A549 (cell line): ENCODE data around the gene PTBP2. TPM values are rescaled to one million over a fixed set of nuclear protein-coding genes. Genes with fewer than 3 reads are reported as not detected.
"Not testable (repeated sequence)": the region's sequence is repeated elsewhere in the genome, so short reads cannot be mapped to it uniquely, and the experiment has no call there.

Experiments used
- ATAC-seq, 2 experiments: fragments of 200-7000 bp in 1 of 2; fragments of >200 bp in 1 of 2; cut with Nextera tagmentation in 1 of 2; cut with Tn5 transposase in 1 of 2; 3 replicates each; pipeline versions ENCODE4 v1.8.0 to v1.9.1; 2018 to 2020; ENCODE audit warnings: mild to moderate bottlenecking in 1 of 2, moderate library complexity in 1 of 2
- CTCF ChIA-PET: fragments of 300-600 bp; sonication (Branson Sonifier 250); formaldehyde crosslinking; extraction: SDS; loops from one replicate; lab custom pipeline; 2021; ENCODE audit warnings: antibody characterized with exemption, inconsistent platforms; lab: Yijun Ruan, JAX
- POLR2A ChIA-PET: fragments of 350-600 bp; formaldehyde crosslinking; extraction: SDS; loops from one replicate; lab custom pipeline; 2021; ENCODE audit warnings: antibody characterized with exemption, inconsistent platforms; lab: Yijun Ruan, JAX
- DNase-seq, 2 experiments: peaks; one replicate each; pipeline versions ENCODE4 v3.0.0 to v3.0.0-alpha.2; 2011 to 2016; ENCODE audit warnings: low read depth in 1 of 2, low spot score in 1 of 2
- FAIRE-seq: peaks from 2 replicates; lab custom pipeline; 2011; peaks lifted over from hg19 to GRCh38; lab: Jason Lieb, UNC
- H3K27ac ChIP-seq, 2 experiments: fragments of >200 bp; sonication (Bioruptor Twin); formaldehyde crosslinking; 3 replicates each; pipeline ENCODE4 v1.5.1; 2016 to 2017
- H3K4me1 ChIP-seq: fragments of >200 bp; sonication (Bioruptor Twin); formaldehyde crosslinking; 3 replicates; pipeline ENCODE4 v1.6.1; 2016
- H3K4me2 ChIP-seq: fragments of >200 bp; sonication (Bioruptor Twin); formaldehyde crosslinking; 3 replicates; pipeline ENCODE4 v1.6.1; 2016
- H3K4me3 ChIP-seq: fragments of >200 bp; sonication (Bioruptor Twin); formaldehyde crosslinking; 3 replicates; pipeline ENCODE4 v1.5.1; 2016
- H3K9me3 ChIP-seq: fragments of >200 bp; sonication (Bioruptor Twin); formaldehyde crosslinking; 3 replicates; pipeline ENCODE4 v1.6.1; 2016
- CEBPB ChIP-seq, 2 experiments: fragments of >200 bp in 1 of 2; sonication (Bioruptor Twin) in 1 of 2; formaldehyde crosslinking in 1 of 2; IDR thresholded peaks; 2 replicates each; pipeline ENCODE4 v1.6.1; 2012 to 2016
- CHD2 ChIP-seq: fragments of 150-350 bp; IDR thresholded peaks from 2 replicates; pipeline ENCODE4 v1.6.1; 2014; ENCODE audit warnings: low read length; ENCODE audit not compliant: partially characterized antibody
- EP300 ChIP-seq, 2 experiments: fragments of >200 bp; sonication (Bioruptor Twin); formaldehyde crosslinking; IDR thresholded peaks; 2 replicates in 1 of 2; 3 replicates in 1 of 2; pipeline ENCODE4 v1.6.1; 2016 to 2017
- ESRRA ChIP-seq: fragments of 150-350 bp; IDR thresholded peaks from 2 replicates; pipeline ENCODE4 v1.6.1; 2014; ENCODE audit warnings: mild to moderate bottlenecking, low read length, borderline replicate concordance
- GATA3 ChIP-seq: IDR thresholded peaks from 2 replicates; pipeline ENCODE4 v1.6.1; 2012; ENCODE audit warnings: borderline replicate concordance
- JUN ChIP-seq, 2 experiments: fragments of >200 bp; sonication (Bioruptor Twin); formaldehyde crosslinking; IDR thresholded peaks; 2 replicates in 1 of 2; 3 replicates in 1 of 2; pipeline ENCODE4 v1.6.1; 2016 to 2017
- KDM1A ChIP-seq: fragments of 200-600 bp; sonication (generic); IDR thresholded peaks from 2 replicates; pipeline ENCODE4 v1.6.1; 2016; ENCODE audit warnings: low read depth, mild to moderate bottlenecking
- NPAS2 ChIP-seq: fragments of 250-450 bp; sonication (Bioruptor Pico); IDR thresholded peaks from 2 replicates; pipeline ENCODE4 v1.8.0; 2022; ENCODE audit warnings: mild to moderate bottlenecking, moderate library complexity, borderline replicate concordance
- NR3C1 ChIP-seq: fragments of >200 bp; sonication (Bioruptor Twin); formaldehyde crosslinking; IDR thresholded peaks from 3 replicates; pipeline ENCODE4 v1.6.1; 2017
- POLR2AphosphoS2 ChIP-seq: conservative IDR thresholded peaks from 2 replicates; pipeline ENCODE4 v1.6.1; 2012; ENCODE audit warnings: low read length, improper control_type of control experiment, inconsistent platforms
- RAD21 ChIP-seq, 2 experiments: fragments of >200 bp in 1 of 2; sonication (Bioruptor Twin) in 1 of 2; formaldehyde crosslinking in 1 of 2; IDR thresholded peaks in 1 of 2; conservative IDR thresholded peaks in 1 of 2; 2 replicates in 1 of 2; 3 replicates in 1 of 2; pipeline ENCODE4 v1.6.1; 2012 to 2018; ENCODE audit warnings: inconsistent platforms in 1 of 2
- RFX5 ChIP-seq: fragments of 450-650 bp; IDR thresholded peaks from 2 replicates; pipeline ENCODE4 v1.7.1; 2014; ENCODE audit warnings: antibody characterized with exemption, mild to moderate bottlenecking, moderate library complexity
- SMC3 ChIP-seq: fragments of >200 bp; sonication (Bioruptor Twin); formaldehyde crosslinking; IDR thresholded peaks from 3 replicates; pipeline ENCODE4 v1.6.1; 2018; ENCODE audit warnings: inconsistent platforms
- TFCP2L1 ChIP-seq: fragments of 250-450 bp; sonication (Bioruptor Pico); IDR thresholded peaks from 2 replicates; pipeline ENCODE4 v1.5.0; 2021; ENCODE audit warnings: mild to moderate bottlenecking
- TP53 ChIP-seq: fragments of 250-450 bp; sonication (Bioruptor Pico); IDR thresholded peaks from 2 replicates; pipeline ENCODE4 v1.5.0; 2021; ENCODE audit warnings: mild to moderate bottlenecking, moderate library complexity
- ZC3H11A ChIP-seq: fragments of 450-650 bp; IDR thresholded peaks from 2 replicates; pipeline ENCODE4 v1.6.1; 2014; ENCODE audit warnings: antibody characterized with exemption, mild to moderate bottlenecking
- ZFP36 ChIP-seq: fragments of 450-650 bp; IDR thresholded peaks from 2 replicates; pipeline ENCODE4 v1.6.1; 2014; ENCODE audit warnings: borderline replicate concordance; ENCODE audit not compliant: partially characterized antibody
- ZNF302 ChIP-seq: fragments of 250-450 bp; sonication (Bioruptor Pico); IDR thresholded peaks from 2 replicates; pipeline ENCODE4 v1.9.0; 2021; ENCODE audit warnings: inconsistent platforms, mild to moderate bottlenecking, moderate library complexity
- ZSCAN20 ChIP-seq: fragments of 250-450 bp; sonication (Bioruptor Pico); IDR thresholded peaks from 2 replicates; pipeline ENCODE4 v1.8.0; 2022; ENCODE audit warnings: mild to moderate bottlenecking, moderate library complexity
- WGBS: methylation state at CpG from one replicate; pipeline ENCODE4 v1.1.6; 2017; ENCODE audit errors: missing lambda C conversion rate; 5-methylcytosine and 5-hydroxymethylcytosine counted together
- polyA plus RNA-seq, 4 experiments: library from polyadenylated mRNA; depleted of rRNA in 3 of 4; stranded (reverse); fragments of >200 nt; fragmentation: RNase III in 1 of 4; extraction: RNeasy Plus Mini Kit Qiagen cat#74134 plus additional on column Dnase treatment in 1 of 4; gene quantifications; 2 replicates in 3 of 4; 3 replicates in 1 of 4; pipeline ENCODE4 v1.2.3, GENCODE V29; 2011 to 2017
- TF ChIP-seq, protein P1 (sequence below): IDR thresholded peaks from 2 replicates; pipeline ENCODE4 v1.6.1; 2012
- TF ChIP-seq, protein P2 (sequence below): fragments of 150-350 bp; IDR thresholded peaks from 2 replicates; pipeline ENCODE4 v1.6.1; 2014; ENCODE audit warnings: low read depth, mild to moderate bottlenecking, low read length
- TF ChIP-seq, protein P3 (sequence below): fragments of 250-450 bp; sonication (Bioruptor Pico); IDR thresholded peaks from 2 replicates; pipeline ENCODE4 v1.5.0; 2020; ENCODE audit warnings: low read depth, mild to moderate bottlenecking, moderate library complexity
- TF ChIP-seq, protein P4 (sequence below): fragments of 450-650 bp; IDR thresholded peaks from 2 replicates; pipeline ENCODE4 v1.6.1; 2014; ENCODE audit warnings: antibody characterized with exemption

The PTBP2 gene
- polyA plus RNA-seq, 2 of the 4 experiments (the other 2 are of a cell fraction): 6.1 to 20.2 TPM

DNA sequence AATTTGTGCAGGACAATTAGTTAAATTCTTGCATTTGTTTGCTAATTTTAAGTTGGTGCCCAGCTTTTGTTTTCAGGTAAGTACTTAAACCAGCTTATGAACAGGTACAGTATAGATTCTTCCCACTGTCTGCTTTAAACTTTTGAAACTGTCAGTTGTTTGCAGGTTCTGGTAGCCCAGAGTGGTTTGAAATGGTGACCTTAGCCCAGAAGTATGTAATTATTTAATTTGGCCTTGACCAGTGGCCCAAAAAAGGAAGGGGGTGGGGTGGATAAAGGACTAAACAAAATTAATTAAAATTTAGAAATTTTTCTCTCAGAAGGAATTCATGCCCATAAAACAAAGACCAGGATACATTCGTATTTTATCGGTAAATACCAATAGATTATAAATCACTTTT is 69.0 kb downstream of the PTBP2 start:
- FAIRE-seq: no peak
- no peak overlapping the region for H3K4me3 ChIP-seq
- WGBS: 99% methylated on average over 2 of the region's 2 CpGs
- TF ChIP-seq, protein P1, sequence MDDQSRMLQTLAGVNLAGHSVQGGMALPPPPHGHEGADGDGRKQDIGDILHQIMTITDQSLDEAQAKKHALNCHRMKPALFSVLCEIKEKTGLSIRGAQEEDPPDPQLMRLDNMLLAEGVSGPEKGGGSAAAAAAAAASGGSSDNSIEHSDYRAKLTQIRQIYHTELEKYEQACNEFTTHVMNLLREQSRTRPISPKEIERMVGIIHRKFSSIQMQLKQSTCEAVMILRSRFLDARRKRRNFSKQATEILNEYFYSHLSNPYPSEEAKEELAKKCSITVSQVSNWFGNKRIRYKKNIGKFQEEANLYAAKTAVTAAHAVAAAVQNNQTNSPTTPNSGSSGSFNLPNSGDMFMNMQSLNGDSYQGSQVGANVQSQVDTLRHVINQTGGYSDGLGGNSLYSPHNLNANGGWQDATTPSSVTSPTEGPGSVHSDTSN: no peak
- TF ChIP-seq JUN (IDR thresholded peaks at IDR 0.05) (no peak), TFCP2L1 (no peak), KDM1A (no peak), ZC3H11A (no peak), EP300 (IDR thresholded peaks at IDR 0.05) (no peak), ZSCAN20 (CRISPR knock-in tag) (no peak), SMC3 (no peak), ESRRA (no peak), NPAS2 (no peak)
- TF ChIP-seq, all 56 proteins: peak for 0
- no peak for ATAC-seq
- CTCF ChIA-PET: no interaction called here
- Histone ChIP-seq H3K4me1 (no peaks in the 10 kb centered on the region), H3K9me3 (no peaks in the 10 kb centered on the region), H3K27ac (no peak overlapping the region), H3K4me2 (no peak overlapping the region)
- POLR2A ChIA-PET: no interaction called here
- DNase-seq: no peak

DNA sequence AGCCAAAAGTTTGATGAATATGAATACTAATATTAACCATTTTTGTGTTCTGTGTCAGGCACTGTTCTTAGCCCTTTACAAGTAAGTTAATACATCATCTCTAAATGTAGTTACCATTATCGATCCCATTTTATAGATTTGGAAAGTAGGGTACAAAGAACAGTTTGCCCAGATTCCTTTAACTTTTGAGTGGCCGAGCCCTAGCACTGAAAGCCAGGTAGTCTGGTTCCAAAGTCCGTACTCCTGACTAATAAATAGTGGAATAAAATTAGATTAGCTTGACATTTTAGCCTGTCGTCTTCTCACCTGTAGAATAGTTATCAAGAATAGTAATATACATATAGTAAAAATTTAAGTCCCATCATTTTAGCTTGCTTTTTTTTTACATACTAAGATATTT is 70.6 kb downstream of the PTBP2 start:
- Histone ChIP-seq H3K4me1 (no peaks in the 10 kb centered on the region), H3K9me3 (no peaks in the 10 kb centered on the region), H3K4me2 (no peak overlapping the region), H3K27ac (no peak overlapping the region), H3K4me3 (no peak overlapping the region)
- no peak for FAIRE-seq
- TF ChIP-seq POLR2AphosphoS2: no peak
- TF ChIP-seq, protein P2, sequence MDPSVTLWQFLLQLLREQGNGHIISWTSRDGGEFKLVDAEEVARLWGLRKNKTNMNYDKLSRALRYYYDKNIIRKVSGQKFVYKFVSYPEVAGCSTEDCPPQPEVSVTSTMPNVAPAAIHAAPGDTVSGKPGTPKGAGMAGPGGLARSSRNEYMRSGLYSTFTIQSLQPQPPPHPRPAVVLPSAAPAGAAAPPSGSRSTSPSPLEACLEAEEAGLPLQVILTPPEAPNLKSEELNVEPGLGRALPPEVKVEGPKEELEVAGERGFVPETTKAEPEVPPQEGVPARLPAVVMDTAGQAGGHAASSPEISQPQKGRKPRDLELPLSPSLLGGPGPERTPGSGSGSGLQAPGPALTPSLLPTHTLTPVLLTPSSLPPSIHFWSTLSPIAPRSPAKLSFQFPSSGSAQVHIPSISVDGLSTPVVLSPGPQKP: no peak
- TF ChIP-seq KDM1A: no peak
- TF ChIP-seq ZFP36: no peak
- TF ChIP-seq NR3C1: no peak
- no peak for TF ChIP-seq RAD21 (conservative IDR thresholded peaks at IDR 0.05 in 1 of 2, IDR thresholded peaks at IDR 0.05 in 1 of 2)
- TF ChIP-seq, protein P3, sequence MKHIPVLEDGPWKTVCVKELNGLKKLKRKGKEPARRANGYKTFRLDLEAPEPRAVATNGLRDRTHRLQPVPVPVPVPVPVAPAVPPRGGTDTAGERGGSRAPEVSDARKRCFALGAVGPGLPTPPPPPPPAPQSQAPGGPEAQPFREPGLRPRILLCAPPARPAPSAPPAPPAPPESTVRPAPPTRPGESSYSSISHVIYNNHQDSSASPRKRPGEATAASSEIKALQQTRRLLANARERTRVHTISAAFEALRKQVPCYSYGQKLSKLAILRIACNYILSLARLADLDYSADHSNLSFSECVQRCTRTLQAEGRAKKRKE (CRISPR knock-in tag): no peak
- TF ChIP-seq ZNF302 (CRISPR knock-in tag): no peak
- TF ChIP-seq CEBPB (IDR thresholded peaks at IDR 0.05): no peak
- TF ChIP-seq GATA3: no peak
- TF ChIP-seq, protein P4, sequence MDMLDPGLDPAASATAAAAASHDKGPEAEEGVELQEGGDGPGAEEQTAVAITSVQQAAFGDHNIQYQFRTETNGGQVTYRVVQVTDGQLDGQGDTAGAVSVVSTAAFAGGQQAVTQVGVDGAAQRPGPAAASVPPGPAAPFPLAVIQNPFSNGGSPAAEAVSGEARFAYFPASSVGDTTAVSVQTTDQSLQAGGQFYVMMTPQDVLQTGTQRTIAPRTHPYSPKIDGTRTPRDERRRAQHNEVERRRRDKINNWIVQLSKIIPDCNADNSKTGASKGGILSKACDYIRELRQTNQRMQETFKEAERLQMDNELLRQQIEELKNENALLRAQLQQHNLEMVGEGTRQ: no peak
- TF ChIP-seq RFX5: no peak
- no peak for TF ChIP-seq TP53 (CRISPR knock-in tag)
- no peak for TF ChIP-seq CHD2
- WGBS: 94% methylated on average over 4 of the region's 4 CpGs
- no peak for DNase-seq
- ATAC-seq: no peak
- CTCF ChIA-PET: no interaction called here
- POLR2A ChIA-PET: no interaction called here

DNA sequence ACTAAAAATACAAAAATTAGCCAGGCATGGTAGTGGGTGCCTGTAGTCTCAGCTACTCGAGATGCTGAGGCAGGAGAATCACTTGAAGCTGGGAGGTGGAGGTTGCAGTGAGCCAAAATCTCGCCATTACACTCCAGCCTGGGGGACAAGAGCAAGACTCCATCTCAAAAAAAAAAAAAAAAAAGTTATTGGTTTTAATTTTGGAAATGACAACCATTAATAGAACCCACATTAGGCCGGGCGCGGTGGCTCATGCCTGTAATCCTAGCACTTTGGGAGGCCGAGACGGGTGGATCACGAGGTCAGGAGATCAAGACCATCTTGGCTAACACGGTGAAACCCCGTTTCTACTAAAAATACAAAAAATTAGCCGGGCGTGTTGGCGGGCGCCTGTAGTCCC is 80.1 kb downstream of the PTBP2 start:
- H3K4me2 ChIP-seq, DNase-seq, ATAC-seq, H3K4me1 ChIP-seq, POLR2A ChIA-PET, H3K27ac ChIP-seq, FAIRE-seq, H3K9me3 ChIP-seq, CTCF ChIA-PET, H3K4me3 ChIP-seq: not testable (repeated sequence)
- 91% methylated on average over 10 of the region's 14 CpGs for WGBS
